DMS153 (cell line): ENCODE results near the gene MPST.

Experiments
- DNase-seq: peaks from one replicate; lab custom pipeline; 2025; lab: John Stamatoyannopoulos, UW

The MPST gene

GRCh38 chr22:37001826-37002225 lies 17.7 kb upstream of the MPST start:
- no peak for DNase-seq

- DNase-seq, result no peak
Measured at GRCh38 chr22:37002633-37003032, 16.9 kb upstream of the MPST start.

GRCh38 chr22:37007651-37008050 lies 11.9 kb upstream of the MPST start:
- no peak for DNase-seq

GRCh38 chr22:37008365-37008764 lies 11.2 kb upstream of the MPST start:
- no peak for DNase-seq

GRCh38 chr22:37009490-37009889 lies 10.1 kb upstream of the MPST start:
- no peak for DNase-seq

- no peak for DNase-seq
Measured at GRCh38 chr22:37010174-37010573, 9.4 kb upstream of the MPST start.

- DNase-seq, result no peak
Measured at GRCh38 chr22:37010976-37011375, 8.6 kb upstream of the MPST start.

GRCh38 chr22:37011472-37011871 lies 8.1 kb upstream of the MPST start:
- DNase-seq, result no peak

GRCh38 chr22:37012262-37012904 lies 7.2 kb upstream of the MPST start:
- no peak for DNase-seq

- DNase-seq, result no peak
Measured at GRCh38 chr22:37012956-37013355, 6.6 kb upstream of the MPST start.

- DNase-seq, result no peak
Measured at GRCh38 chr22:37014415-37014806, 5.1 kb upstream of the MPST start.

- no peak for DNase-seq
Measured at GRCh38 chr22:37014835-37015586, 4.5 kb upstream of the MPST start.

GRCh38 chr22:37015587-37015878 lies 4.0 kb upstream of the MPST start:
- DNase-seq, result no peak

- DNase-seq, result no peak
Measured at GRCh38 chr22:37016134-37016910, 3.2 kb upstream of the MPST start.

GRCh38 chr22:37017356-37017755 lies 2.2 kb upstream of the MPST start:
- no peak for DNase-seq

GRCh38 chr22:37018086-37018814 lies 1.3 kb upstream of the MPST start:
- no peak for DNase-seq

- DNase-seq, result no peak
Measured at GRCh38 chr22:37018815-37019308, 680 bp upstream of the MPST start.

- no peak for DNase-seq
Measured at GRCh38 chr22:37020192-37020479, 594 bp downstream of the MPST start.

- no peak for DNase-seq
Measured at GRCh38 chr22:37021041-37021440, 1.5 kb downstream of the MPST start.

GRCh38 chr22:37021710-37022482 lies 2.4 kb downstream of the MPST start:
- DNase-seq, result no peak

GRCh38 chr22:37022483-37023337 lies 3.2 kb downstream of the MPST start:
- DNase-seq, result no peak
